OCI-LY7 (cell line): ENCODE data around the gene TM4SF1. TPM values are rescaled to one million over a fixed set of nuclear protein-coding genes. Genes with fewer than 3 reads are reported as not detected.
A peak's percentile ranks its signal among the peaks of the same experiment; 100 is the strongest.

ENCODE experiments used
- Bru-seq: library from RNA; stranded (reverse); fragments of 400-500 nt; gene quantifications from one replicate; lab custom pipeline; 2021; lab: Mats Ljungman, UMichigan
- BruChase-seq, 2 experiments: library from RNA; stranded (reverse); fragments of 400-500 nt; gene quantifications; one replicate each; lab custom pipeline; 2021; lab: Mats Ljungman, UMichigan
- BruUV-seq: library from RNA; stranded (reverse); fragments of 400-500 nt; replicated peaks from 2 replicates; lab custom pipeline; 2021; lab: Mats Ljungman, UMichigan
- CTCF ChIA-PET: fragments of 300-600 bp; sonication (Branson Sonifier 250); formaldehyde crosslinking; loops from one replicate; lab custom pipeline; 2022; ENCODE audit warnings: antibody characterized with exemption; ENCODE audit not compliant: unreplicated experiment; lab: Charles Lee
- POLR2A ChIA-PET: fragments of 300-600 bp; sonication (Branson Sonifier 250); formaldehyde crosslinking; loops from one replicate; lab custom pipeline; 2022; ENCODE audit warnings: antibody characterized with exemption; lab: Charles Lee
- DNase-seq: peaks from one replicate; pipeline ENCODE4 v3.0.0-alpha.2; 2015; ENCODE audit warnings: low spot score
- H2AFZ ChIP-seq: fragments of 200-600 bp; sonication (generic), shearing (Covaris generic); 2 replicates; pipeline ENCODE4 v1.6.1; 2014; ENCODE audit warnings: mild to moderate bottlenecking, antibody characterized with exemption, low read length, moderate library complexity
- H3K27ac ChIP-seq: fragments of 200-600 bp; sonication (generic); 2 replicates; pipeline ENCODE4 v1.5.1; 2014; ENCODE audit warnings: mixed run types, low read depth, mild to moderate bottlenecking, moderate library complexity, low read length, inconsistent platforms; ENCODE audit not compliant: poor library complexity, severe bottlenecking
- H3K36me3 ChIP-seq: fragments of 200-600 bp; sonication (generic); 2 replicates; pipeline ENCODE4 v1.6.1; 2014; ENCODE audit warnings: mild to moderate bottlenecking, antibody characterized with exemption, low read length, moderate library complexity, mixed read lengths; ENCODE audit not compliant: insufficient read depth
- H3K4me1 ChIP-seq: fragments of 200-600 bp; sonication (generic); 2 replicates; pipeline ENCODE4 v1.5.1; 2014; ENCODE audit warnings: mild to moderate bottlenecking, low read length; ENCODE audit not compliant: insufficient read depth, poor library complexity, severe bottlenecking
- H3K4me2 ChIP-seq: fragments of 200-600 bp; sonication (generic); 2 replicates; pipeline ENCODE4 v1.6.1; 2014; ENCODE audit warnings: mild to moderate bottlenecking, low read length
- H3K4me3 ChIP-seq: fragments of 200-600 bp; sonication (generic); 2 replicates; pipeline ENCODE4 v1.5.1; 2014; ENCODE audit warnings: mild to moderate bottlenecking, low read depth, low read length; ENCODE audit not compliant: poor library complexity, severe bottlenecking
- H3K79me2 ChIP-seq: fragments of 200-600 bp; sonication (generic); 2 replicates; pipeline ENCODE4 v1.6.1; 2016; ENCODE audit warnings: low read depth, mild to moderate bottlenecking, low read length, moderate library complexity, mixed read lengths; ENCODE audit not compliant: insufficient read depth
- H3K9me2 ChIP-seq: fragments of 200-600 bp; sonication (generic); 2 replicates; pipeline ENCODE4 v1.6.1; 2016; ENCODE audit warnings: mild to moderate bottlenecking, low read length, mixed read lengths; ENCODE audit not compliant: insufficient read depth
- H3K9me3 ChIP-seq: fragments of 200-600 bp; sonication (generic); 2 replicates; pipeline ENCODE4 v1.6.1; 2014; ENCODE audit warnings: mild to moderate bottlenecking, mixed run types, low read length, mixed read lengths
- H4K20me1 ChIP-seq: fragments of 200-600 bp; sonication (generic); 2 replicates; pipeline ENCODE4 v1.6.1; 2014; ENCODE audit warnings: mild to moderate bottlenecking, antibody characterized with exemption, low read length, moderate library complexity, mixed read lengths; ENCODE audit not compliant: insufficient read depth
- EZH2phosphoT487 ChIP-seq: fragments of 200-600 bp; sonication (generic); IDR thresholded peaks from 2 replicates; pipeline ENCODE4 v1.6.1; 2018; ENCODE audit warnings: low read depth, borderline replicate concordance, mild to moderate bottlenecking, mixed run types, antibody characterized with exemption, low read length, moderate library complexity, mixed read lengths
- intact Hi-C: fragments of 100-400 bp; cut with micrococcal nuclease; formaldehyde crosslinking; loops from one replicate; pipeline ENCODE4 v1.10.0; 2022; ENCODE audit not compliant: unreplicated experiment
- long read RNA-seq: library from polyadenylated mRNA; stranded (forward); transcript quantifications from one replicate; pipeline ENCODE4 v2.0.0, GENCODE V29; 2022
- total RNA-seq, 2 experiments: library from RNA; depleted of rRNA in 1 of 2; stranded (reverse); fragments of >200 nt in 1 of 2; shearing (Covaris generic) in 1 of 2; gene quantifications; 2 replicates each; pipeline ENCODE4 v1.2.3, GENCODE V29; 2014 to 2022
- TF ChIP-seq, protein P1 (sequence below): fragments of 200-600 bp; sonication (generic); conservative IDR thresholded peaks from 2 replicates; pipeline ENCODE4 v1.5.1; 2014; ENCODE audit warnings: mild to moderate bottlenecking, antibody characterized with exemption, low read length, moderate library complexity, mixed read lengths

The TM4SF1 gene, protein sequence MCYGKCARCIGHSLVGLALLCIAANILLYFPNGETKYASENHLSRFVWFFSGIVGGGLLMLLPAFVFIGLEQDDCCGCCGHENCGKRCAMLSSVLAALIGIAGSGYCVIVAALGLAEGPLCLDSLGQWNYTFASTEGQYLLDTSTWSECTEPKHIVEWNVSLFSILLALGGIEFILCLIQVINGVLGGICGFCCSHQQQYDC
- total RNA-seq (2014; rRNA removed; shearing (Covaris generic)) (not detected in 2 replicates), total RNA-seq (2022) (not detected in 2 replicates), Bru-seq, nascent RNA (percentile 19 among the genes with signal in this experiment), BruChase-seq, experiment 1, labeled RNA remaining after a 6-hour chase (percentile 24 among the genes with signal in this experiment), BruChase-seq, experiment 2, labeled RNA remaining after a 2-hour chase (percentile 27 among the genes with signal in this experiment)
- long read RNA-seq, result 0 reads

DNA sequence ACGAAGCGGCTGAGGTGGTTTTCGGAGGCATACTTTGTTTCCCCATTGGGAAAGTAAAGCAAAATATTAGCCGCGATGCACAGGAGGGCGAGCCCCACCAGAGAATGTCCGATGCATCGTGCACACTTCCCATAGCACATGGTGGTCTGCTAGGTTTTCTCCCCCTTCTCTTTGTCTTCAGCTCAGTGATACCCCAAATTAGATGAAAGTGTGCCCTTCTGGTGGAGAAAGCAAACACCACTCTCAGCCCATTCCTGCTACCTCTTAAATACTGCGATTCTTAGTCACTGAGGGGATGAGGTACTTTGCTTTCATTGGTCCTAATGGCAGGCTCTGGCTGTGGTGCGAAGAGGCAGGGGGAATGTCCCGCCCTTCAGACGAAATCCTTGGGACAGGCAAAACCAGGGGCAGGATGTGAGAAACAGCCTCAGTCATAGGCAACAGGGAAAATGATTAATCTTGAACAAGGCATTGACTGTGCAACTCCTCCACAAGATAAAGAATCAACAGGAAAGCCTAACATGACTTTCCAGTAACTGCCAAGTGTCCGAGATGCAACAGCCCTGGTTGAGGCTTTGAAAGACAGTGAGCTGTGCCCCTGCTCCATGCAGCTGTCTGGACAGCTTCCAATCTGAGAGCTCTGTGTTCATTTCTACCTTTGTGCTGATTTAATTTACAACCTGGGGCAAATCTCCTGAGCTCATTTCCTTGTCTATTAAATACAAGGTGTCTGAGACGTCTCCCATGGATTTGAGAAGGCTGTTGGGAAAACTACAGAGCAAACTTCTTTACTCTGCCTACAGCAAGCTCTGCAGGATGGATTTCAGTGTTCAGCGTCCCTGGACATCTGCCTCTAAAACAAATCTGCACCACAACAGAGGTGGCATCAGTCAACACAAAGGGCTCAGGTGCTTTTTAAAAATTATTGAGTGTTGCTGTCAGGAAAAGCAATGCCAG is at the start of gene TM4SF1:
TM4SF1 (minus strand) TSS at position 242 of the 957 bp plus-strand sequence; CDS start at position 140, 102 bp downstream.
- H4K20me1 ChIP-seq, result no peaks in the 10 kb centered on the region
- H2AFZ ChIP-seq, result no peak within 1 kb of the TSS
- ChIA-PET CTCF (no interaction called here), POLR2A (no interaction called here)
- TF ChIP-seq, protein P1, sequence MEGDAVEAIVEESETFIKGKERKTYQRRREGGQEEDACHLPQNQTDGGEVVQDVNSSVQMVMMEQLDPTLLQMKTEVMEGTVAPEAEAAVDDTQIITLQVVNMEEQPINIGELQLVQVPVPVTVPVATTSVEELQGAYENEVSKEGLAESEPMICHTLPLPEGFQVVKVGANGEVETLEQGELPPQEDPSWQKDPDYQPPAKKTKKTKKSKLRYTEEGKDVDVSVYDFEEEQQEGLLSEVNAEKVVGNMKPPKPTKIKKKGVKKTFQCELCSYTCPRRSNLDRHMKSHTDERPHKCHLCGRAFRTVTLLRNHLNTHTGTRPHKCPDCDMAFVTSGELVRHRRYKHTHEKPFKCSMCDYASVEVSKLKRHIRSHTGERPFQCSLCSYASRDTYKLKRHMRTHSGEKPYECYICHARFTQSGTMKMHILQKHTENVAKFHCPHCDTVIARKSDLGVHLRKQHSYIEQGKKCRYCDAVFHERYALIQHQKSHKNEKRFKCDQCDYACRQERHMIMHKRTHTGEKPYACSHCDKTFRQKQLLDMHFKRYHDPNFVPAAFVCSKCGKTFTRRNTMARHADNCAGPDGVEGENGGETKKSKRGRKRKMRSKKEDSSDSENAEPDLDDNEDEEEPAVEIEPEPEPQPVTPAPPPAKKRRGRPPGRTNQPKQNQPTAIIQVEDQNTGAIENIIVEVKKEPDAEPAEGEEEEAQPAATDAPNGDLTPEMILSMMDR, result no peak
- no peak for TF ChIP-seq EZH2phosphoT487
- intact Hi-C loops, result loop anchor here (2.0 kb wide), 1 partner anchor 35 kb away; no protein-coding TSS in a partner anchor
- H3K9me2 ChIP-seq, result no peaks in the 10 kb centered on the region
- no peak within 1 kb of the TSS for H3K27ac ChIP-seq
- no peak within 1 kb of the TSS for H3K4me2 ChIP-seq
- no TSS peak for BruUV-seq
- no peaks in the 10 kb centered on the region for H3K36me3 ChIP-seq
- DNase-seq, result no peak
- H3K4me3 ChIP-seq, result no peak within 1 kb of the TSS
- no peaks in the 10 kb centered on the region for H3K79me2 ChIP-seq
- no peaks in the 10 kb centered on the region for H3K4me1 ChIP-seq
- H3K9me3 ChIP-seq, result no peaks in the 10 kb centered on the region

DNA sequence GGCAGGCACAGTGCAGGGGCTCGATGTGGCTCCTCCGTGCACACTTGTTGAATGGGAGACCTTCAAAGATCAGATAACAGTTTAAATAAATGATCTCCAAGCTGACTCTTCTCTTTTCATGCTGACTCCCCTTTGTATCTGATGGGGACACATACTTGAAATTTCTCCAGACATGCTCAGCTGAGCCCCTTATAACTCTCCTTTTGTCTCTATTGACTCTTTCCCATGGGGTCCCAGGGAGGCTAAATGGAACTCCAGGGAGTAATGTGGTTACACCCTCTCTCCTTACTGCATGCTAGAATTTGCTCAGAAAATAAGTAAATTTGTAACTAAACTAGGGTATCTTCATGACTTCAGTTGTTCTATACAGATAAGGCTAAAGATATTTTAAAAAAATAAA is 48.9 kb upstream of the TM4SF1 start:
- Histone ChIP-seq H3K79me2 (no peaks in the 10 kb centered on the region), H3K9me3 (no peaks in the 10 kb centered on the region), H3K4me1 (no peaks in the 10 kb centered on the region), H2AFZ (no peak overlapping the region), H3K27ac (no peak overlapping the region), H3K4me2 (no peak overlapping the region), H3K4me3 (no peak overlapping the region), H3K9me2 (no peaks in the 10 kb centered on the region), H4K20me1 (no peaks in the 10 kb centered on the region), H3K36me3 (no peaks in the 10 kb centered on the region)
- ChIA-PET POLR2A (no interaction called here), CTCF (no interaction called here)
- TF ChIP-seq, protein P1, result no peak
- no peak for TF ChIP-seq EZH2phosphoT487
- no peak for DNase-seq
- intact Hi-C loops, result no loop called here
- BruUV-seq, result no TSS peak
